HEK293 (cell line): ENCODE data around the gene PIK3R5.

Source experiments
- CTCF ChIA-PET: fragments of 350-600 bp; formaldehyde crosslinking; extraction: SDS; loops from one replicate; lab custom pipeline; 2021; ENCODE audit warnings: antibody characterized with exemption; lab: Yijun Ruan, JAX
- POLR2A ChIA-PET: fragments of 300-600 bp; formaldehyde crosslinking; extraction: SDS; loops from one replicate; lab custom pipeline; 2020; ENCODE audit warnings: antibody characterized with exemption, inconsistent platforms; lab: Yijun Ruan, JAX
- H3K27ac ChIP-seq: fragments of 200-500 bp; sonication (Bioruptor generic); 2 replicates; pipeline ENCODE4 v1.5.1; 2014; ENCODE audit warnings: low read depth, low read length, control low read depth, inconsistent platforms; ENCODE audit errors: extremely low read depth
- H3K36me3 ChIP-seq, 2 experiments: fragments of 200-500 bp in 1 of 2; sonication (Bioruptor generic) in 1 of 2; 1 replicate in 1 of 2; 2 replicates in 1 of 2; pipeline ENCODE4 v1.5.1; 2014 to 2017; ENCODE audit warnings: inconsistent platforms in 2 of 2, low read length in 2 of 2; ENCODE audit not compliant: control insufficient read depth in 2 of 2, insufficient read depth in 1 of 2
- H3K4me1 ChIP-seq: fragments of 200-500 bp; sonication (Bioruptor generic); 2 replicates; pipeline ENCODE4 v1.5.1; 2014; ENCODE audit warnings: mild to moderate bottlenecking, low read length, inconsistent platforms; ENCODE audit not compliant: control insufficient read depth, insufficient read depth
- H3K4me3 ChIP-seq: 2 replicates; pipeline ENCODE4 v1.5.1; 2011; ENCODE audit warnings: low read depth, mild to moderate bottlenecking, control low read depth, low read length, moderate library complexity
- H3K9me3 ChIP-seq: fragments of 200-500 bp; sonication (Bioruptor generic); 2 replicates; pipeline ENCODE4 v1.5.1; 2014; ENCODE audit warnings: low read depth, low read length, inconsistent platforms; ENCODE audit not compliant: control insufficient read depth, insufficient read depth
- GLI2 ChIP-seq: fragments of 450-650 bp; formaldehyde crosslinking; IDR thresholded peaks from 2 replicates; pipeline ENCODE4; 2017; ENCODE audit warnings: missing biosample characterization, missing genetic modification characterization, low read depth, borderline replicate concordance
- HOXD13 ChIP-seq: sonication (generic); formaldehyde crosslinking; IDR thresholded peaks from 2 replicates; pipeline ENCODE4 v1.8.0; 2022; ENCODE audit warnings: missing genetic modification reagents, borderline replicate concordance
- OVOL3 ChIP-seq: fragments of 450-650 bp; formaldehyde crosslinking; IDR thresholded peaks from 2 replicates; pipeline ENCODE4 v1.5.1; 2016; ENCODE audit warnings: missing biosample characterization, missing genetic modification characterization
- PRDM1 ChIP-seq: fragments of 450-650 bp; formaldehyde crosslinking; IDR thresholded peaks from 2 replicates; pipeline ENCODE4; 2016; ENCODE audit warnings: missing biosample characterization, missing genetic modification characterization
- TSHZ1 ChIP-seq: fragments of 450-650 bp; formaldehyde crosslinking; IDR thresholded peaks from 2 replicates; pipeline ENCODE4 v1.5.1; 2016; ENCODE audit warnings: missing biosample characterization, missing genetic modification characterization, borderline replicate concordance
- YY1 ChIP-seq: fragments of 450-650 bp; formaldehyde crosslinking; IDR thresholded peaks from 2 replicates; pipeline ENCODE4 v1.5.1; 2018; ENCODE audit warnings: missing biosample characterization, missing genetic modification characterization
- ZBTB10 ChIP-seq: fragments of 450-650 bp; formaldehyde crosslinking; IDR thresholded peaks from 2 replicates; pipeline ENCODE4 v1.5.1; 2016; ENCODE audit warnings: missing biosample characterization, missing genetic modification characterization
- ZEB2 ChIP-seq: fragments of 450-650 bp; formaldehyde crosslinking; IDR thresholded peaks from 2 replicates; pipeline ENCODE4 v1.5.1; 2016; ENCODE audit warnings: missing biosample characterization, missing genetic modification characterization
- ZFHX2 ChIP-seq: fragments of 450-650 bp; formaldehyde crosslinking; conservative IDR thresholded peaks from 2 replicates; pipeline ENCODE4 v1.5.1; 2016; ENCODE audit warnings: missing biosample characterization, missing genetic modification characterization
- ZNF112 ChIP-seq: fragments of 450-650 bp; formaldehyde crosslinking; IDR thresholded peaks from 2 replicates; pipeline ENCODE4 v1.5.0; 2017; ENCODE audit warnings: missing biosample characterization, missing genetic modification characterization
- ZNF114 ChIP-seq: fragments of 450-650 bp; formaldehyde crosslinking; IDR thresholded peaks from 2 replicates; pipeline ENCODE4 v1.5.0; 2017; ENCODE audit warnings: missing biosample characterization, missing genetic modification characterization
- ZNF169 ChIP-seq: fragments of 450-650 bp; formaldehyde crosslinking; IDR thresholded peaks from 2 replicates; pipeline ENCODE4 v1.5.1; 2016; ENCODE audit warnings: missing biosample characterization, missing genetic modification characterization
- ZNF223 ChIP-seq: fragments of 450-650 bp; formaldehyde crosslinking; IDR thresholded peaks from 2 replicates; pipeline ENCODE4 v1.5.1; 2016; ENCODE audit warnings: missing biosample characterization, missing genetic modification characterization
- ZNF501 ChIP-seq: fragments of 450-650 bp; formaldehyde crosslinking; IDR thresholded peaks from 2 replicates; pipeline ENCODE4 v1.5.1; 2016; ENCODE audit warnings: missing biosample characterization, missing genetic modification characterization
- ZNF529 ChIP-seq: fragments of 450-650 bp; formaldehyde crosslinking; IDR thresholded peaks from 2 replicates; pipeline ENCODE4 v1.5.1; 2017; ENCODE audit warnings: missing genetic modification characterization, missing biosample characterization; ENCODE audit not compliant: insufficient replicate concordance
- ZNF548 ChIP-seq: fragments of 450-650 bp; formaldehyde crosslinking; IDR thresholded peaks from 2 replicates; pipeline ENCODE4 v1.5.1; 2016; ENCODE audit warnings: missing biosample characterization, missing genetic modification characterization
- ZNF571 ChIP-seq: fragments of 450-650 bp; formaldehyde crosslinking; IDR thresholded peaks from 2 replicates; pipeline ENCODE4 v1.5.0; 2017; ENCODE audit warnings: missing biosample characterization, missing genetic modification characterization
- ZNF596 ChIP-seq: fragments of 450-650 bp; IDR thresholded peaks from 2 replicates; pipeline ENCODE4 v1.5.0; 2018; ENCODE audit warnings: missing biosample characterization, mild to moderate bottlenecking, missing genetic modification characterization, moderate library complexity
- ZNF664 ChIP-seq: fragments of 450-650 bp; formaldehyde crosslinking; IDR thresholded peaks from 2 replicates; pipeline ENCODE4 v1.5.1; 2016; ENCODE audit warnings: missing biosample characterization, missing genetic modification characterization
- ZNF768 ChIP-seq: fragments of 450-650 bp; formaldehyde crosslinking; IDR thresholded peaks from 2 replicates; pipeline ENCODE4 v1.5.1; 2018; ENCODE audit warnings: missing biosample characterization, mild to moderate bottlenecking, missing genetic modification characterization
- ZNF785 ChIP-seq: fragments of 450-650 bp; formaldehyde crosslinking; IDR thresholded peaks from 2 replicates; pipeline ENCODE4 v1.5.1; 2016; ENCODE audit warnings: missing biosample characterization, missing genetic modification characterization
- ZNF843 ChIP-seq: fragments of 450-650 bp; formaldehyde crosslinking; IDR thresholded peaks from 2 replicates; pipeline ENCODE4 v1.5.1; 2016; ENCODE audit warnings: missing biosample characterization, missing genetic modification characterization
- TF ChIP-seq, protein P1 (sequence below): fragments of 450-650 bp; formaldehyde crosslinking; IDR thresholded peaks from 2 replicates; pipeline ENCODE4 v1.5.1; 2016; ENCODE audit warnings: missing biosample characterization, missing genetic modification characterization

Gene PIK3R5

DNA sequence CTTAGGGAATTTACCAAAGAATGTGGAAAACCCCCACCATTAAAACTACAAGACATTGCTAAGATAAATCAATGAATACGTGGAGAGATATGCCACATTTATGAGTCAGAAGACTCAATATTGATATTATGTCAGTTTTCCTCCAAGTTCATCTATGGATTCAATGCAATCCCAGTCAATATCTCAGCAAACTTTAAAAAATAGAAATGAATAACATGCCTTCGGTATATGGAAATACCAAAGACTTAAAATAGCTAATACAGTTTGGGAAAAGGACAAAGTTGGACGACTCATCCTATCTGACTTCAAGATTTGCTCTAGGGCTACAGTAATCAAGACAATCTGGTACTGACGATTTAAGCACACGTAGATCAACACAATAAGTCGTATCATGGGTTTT is 31.2 kb downstream of the PIK3R5 start:
- TF ChIP-seq ZNF768 (tag by site-specific recombination) = no peak
- no peak for TF ChIP-seq GLI2 (tag by site-specific recombination)
- no peak for TF ChIP-seq ZNF785 (tag by site-specific recombination)
- TF ChIP-seq YY1 (tag by site-specific recombination) = no peak
- TF ChIP-seq ZEB2 (tag by site-specific recombination) = no peak
- TF ChIP-seq ZBTB10 = no peak
- TF ChIP-seq ZNF223 = no peak
- no peak for TF ChIP-seq ZNF664 (tag by site-specific recombination)
- TF ChIP-seq, protein P1, sequence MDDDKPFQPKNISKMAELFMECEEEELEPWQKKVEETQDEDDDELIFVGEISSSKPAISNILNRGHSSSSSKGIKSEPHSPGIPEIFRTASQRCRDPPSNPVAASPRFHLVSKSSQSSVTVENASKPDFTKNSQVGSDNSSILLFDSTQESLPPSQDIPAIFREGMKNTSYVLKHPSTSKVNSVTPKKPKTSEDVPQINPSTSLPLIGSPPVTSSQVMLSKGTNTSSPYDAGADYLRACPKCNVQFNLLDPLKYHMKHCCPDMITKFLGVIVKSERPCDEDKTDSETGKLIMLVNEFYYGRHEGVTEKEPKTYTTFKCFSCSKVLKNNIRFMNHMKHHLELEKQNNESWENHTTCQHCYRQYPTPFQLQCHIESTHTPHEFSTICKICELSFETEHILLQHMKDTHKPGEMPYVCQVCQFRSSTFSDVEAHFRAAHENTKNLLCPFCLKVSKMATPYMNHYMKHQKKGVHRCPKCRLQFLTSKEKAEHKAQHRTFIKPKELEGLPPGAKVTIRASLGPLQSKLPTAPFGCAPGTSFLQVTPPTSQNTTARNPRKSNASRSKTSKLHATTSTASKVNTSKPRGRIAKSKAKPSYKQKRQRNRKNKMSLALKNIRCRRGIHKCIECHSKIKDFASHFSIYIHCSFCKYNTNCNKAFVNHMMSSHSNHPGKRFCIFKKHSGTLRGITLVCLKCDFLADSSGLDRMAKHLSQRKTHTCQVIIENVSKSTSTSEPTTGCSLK (tag by site-specific recombination) = no peak
- TF ChIP-seq HOXD13 (CRISPR knock-in tag) = no peak
- TF ChIP-seq OVOL3 = no peak
- no peak overlapping the region for H3K27ac ChIP-seq
- H3K4me3 ChIP-seq = no peak overlapping the region
- ChIA-PET CTCF (no interaction called here), POLR2A (no interaction called here)
- no peaks in the 10 kb centered on the region for H3K4me1 ChIP-seq
- H3K36me3 ChIP-seq = no peaks in the 10 kb centered on the region
- no peaks in the 10 kb centered on the region for H3K9me3 ChIP-seq

GRCh38 chr17:8930649-8931048 is 34.9 kb downstream of the PIK3R5 start:
- H3K4me3 ChIP-seq = no peak overlapping the region
- no peaks in the 10 kb centered on the region for H3K4me1 ChIP-seq
- H3K36me3 ChIP-seq = no peaks in the 10 kb centered on the region
- no peaks in the 10 kb centered on the region for H3K9me3 ChIP-seq
- ChIA-PET POLR2A (no interaction called here), CTCF (no interaction called here)
- TF ChIP-seq TSHZ1 (tag by site-specific recombination) = no peak
- no peak for TF ChIP-seq ZNF169 (tag by site-specific recombination)
- no peak for TF ChIP-seq ZNF571 (tag by site-specific recombination)
- TF ChIP-seq ZNF768 (tag by site-specific recombination) = no peak
- no peak for TF ChIP-seq ZNF843 (tag by site-specific recombination)
- TF ChIP-seq ZNF529 (tag by site-specific recombination) = no peak
- no peak for TF ChIP-seq ZNF112 (tag by site-specific recombination)
- no peak for TF ChIP-seq ZNF596
- TF ChIP-seq, protein P1 (tag by site-specific recombination) = no peak
- no peak for TF ChIP-seq ZNF501 (tag by site-specific recombination)
- no peak for TF ChIP-seq ZNF114
- TF ChIP-seq ZFHX2 (tag by site-specific recombination) = no peak
- no peak for TF ChIP-seq PRDM1
- no peak for TF ChIP-seq ZNF548 (tag by site-specific recombination)
- no peak overlapping the region for H3K27ac ChIP-seq
